ENCODE results near the gene PDE11A.

PDE11A gene

GRCh38 chr2:177574356-177574755 lies 498.2 kb downstream of the PDE11A start:
- no peak for DNase-seq (ENCODE audit: low read depth)
- no peak overlapping the region for H3K4me3 ChIP-seq (ENCODE audit: control insufficient read depth, low read depth, low read length)
- no peak for TF ChIP-seq CTCF (conservative IDR thresholded peaks at IDR 0.05; ENCODE audit: control insufficient read depth, insufficient read depth, low read depth, low read length)

Data from fibroblast of mammary gland (primary cell).